ENCODE results near the gene TRPV6.

The TRPV6 gene

DNA sequence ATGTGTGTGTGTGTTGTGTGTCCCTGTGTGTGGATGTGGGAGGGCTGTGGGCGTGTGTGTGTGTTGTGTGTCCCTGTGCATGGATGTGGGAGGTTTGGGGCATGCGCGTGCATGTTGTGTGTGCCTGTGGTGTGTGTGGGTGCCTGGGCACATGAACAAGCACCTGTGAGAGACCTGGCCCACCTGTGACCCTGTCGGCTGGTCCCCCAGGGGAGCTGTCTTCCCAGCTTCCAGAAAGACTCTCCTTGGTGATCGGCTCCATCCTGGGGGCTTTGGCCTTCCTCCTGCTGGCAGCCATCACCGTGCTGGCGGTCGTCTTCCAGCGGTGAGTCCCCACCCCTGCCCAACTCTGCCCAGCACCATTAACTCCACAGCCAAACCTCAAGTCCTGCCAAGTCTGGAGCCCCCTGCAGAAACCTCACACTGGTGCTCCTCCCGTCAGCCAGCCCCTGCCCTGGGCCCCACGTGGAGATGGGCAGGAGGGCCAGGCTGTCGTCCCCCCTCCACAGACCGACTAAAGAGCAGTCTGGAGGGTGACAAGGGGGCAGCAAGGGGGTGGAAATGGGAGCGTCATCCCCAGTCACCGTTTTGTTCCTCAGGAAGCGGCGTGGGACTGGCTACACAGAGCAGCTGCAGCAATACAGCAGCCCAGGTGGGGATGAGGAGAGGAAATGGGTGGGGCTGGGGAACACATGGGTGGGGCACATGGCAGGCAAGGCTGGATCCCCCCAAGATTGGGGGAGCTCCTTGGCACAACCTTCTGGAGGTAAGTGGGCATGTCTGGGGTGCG, 18.0 kb downstream of the TRPV6 start:
- Histone ChIP-seq H3K27me3 (ENCODE audit: control insufficient read depth, insufficient read depth, low read length) (no peaks in the 10 kb centered on the region), H3K36me3 (ENCODE audit: control insufficient read depth, insufficient read depth, low read length) (0 out of 2 replicates have a peak, but pooled peaks cover 3% of the 10 kb centered on the region), H3K4me3 (ENCODE audit: low read depth, low read length) (no peak overlapping the region), H3K9ac (ENCODE audit: low read depth, low read length) (no peak overlapping the region), H3K27ac (ENCODE audit: low read depth, low read length) (no peak overlapping the region), H3K9me3 (ENCODE audit: control insufficient read depth, insufficient read depth, low read length) (no peaks in the 10 kb centered on the region), H3K4me1 (ENCODE audit: control insufficient read depth, insufficient read depth, low read length) (peaks cover 9% of the 10 kb centered on the region)

DNA sequence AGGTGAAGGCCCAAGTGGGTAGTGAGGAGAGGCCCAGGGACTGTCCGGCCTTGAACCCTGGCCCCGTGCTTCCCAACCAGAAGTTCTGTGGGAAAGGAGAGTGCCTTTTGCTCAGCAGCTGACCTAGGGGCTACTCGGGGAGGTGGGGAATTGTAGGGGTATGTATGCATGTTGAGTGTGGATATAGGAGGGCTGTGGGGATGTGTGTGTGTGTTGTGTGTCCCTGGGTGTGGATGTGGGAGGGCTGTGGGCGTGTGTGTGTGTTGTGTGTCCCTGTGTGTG, 18.5 kb downstream of the TRPV6 start:
- Histone ChIP-seq H3K9me3 (ENCODE audit: control insufficient read depth, insufficient read depth, low read length) (no peaks in the 10 kb centered on the region), H3K4me3 (ENCODE audit: low read depth, low read length) (no peak overlapping the region), H3K27me3 (ENCODE audit: control insufficient read depth, insufficient read depth, low read length) (no peaks in the 10 kb centered on the region), H3K9ac (ENCODE audit: low read depth, low read length) (no peak overlapping the region), H3K27ac (ENCODE audit: low read depth, low read length) (no peak overlapping the region), H3K4me1 (ENCODE audit: control insufficient read depth, insufficient read depth, low read length) (peaks cover 15% of the 10 kb centered on the region), H3K36me3 (ENCODE audit: control insufficient read depth, insufficient read depth, low read length) (0 out of 2 replicates have a peak, but pooled peaks cover 3% of the 10 kb centered on the region)

DNA sequence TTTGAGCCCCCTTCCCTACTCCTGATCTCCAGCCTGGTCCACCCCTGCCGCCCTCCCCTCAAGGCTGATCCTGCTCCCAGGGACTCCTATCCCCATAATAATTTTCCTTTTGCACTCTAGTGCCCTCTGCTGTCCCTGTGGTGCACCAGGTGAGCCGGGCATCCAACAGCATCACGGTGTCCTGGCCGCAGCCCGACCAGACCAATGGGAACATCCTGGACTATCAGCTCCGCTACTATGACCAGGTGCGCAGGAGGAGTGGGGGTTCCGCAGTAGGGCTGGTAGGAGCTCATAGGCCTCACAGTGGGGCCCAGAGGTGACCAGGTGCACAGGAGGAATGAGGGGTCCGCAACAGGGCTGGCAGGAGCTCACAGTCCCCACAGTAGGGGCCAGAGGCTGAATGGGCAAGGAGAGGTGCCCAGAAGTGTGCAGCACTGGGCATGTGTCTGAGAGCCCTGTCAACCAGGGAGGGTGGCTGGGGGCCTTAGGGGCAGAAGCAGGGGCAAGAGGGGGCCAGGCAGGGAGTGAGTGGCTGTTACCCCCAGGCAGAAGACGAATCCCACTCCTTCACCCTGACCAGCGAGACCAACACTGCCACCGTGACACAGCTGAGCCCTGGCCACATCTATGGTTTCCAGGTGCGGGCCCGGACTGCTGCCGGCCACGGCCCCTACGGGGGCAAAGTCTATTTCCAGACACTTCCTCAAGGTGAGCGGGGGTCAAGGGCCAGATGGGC, 19.0 kb downstream of the TRPV6 start:
- Histone ChIP-seq H3K9ac (ENCODE audit: low read depth, low read length) (no peak overlapping the region), H3K36me3 (ENCODE audit: control insufficient read depth, insufficient read depth, low read length) (0 out of 2 replicates have a peak, but pooled peaks cover 3% of the 10 kb centered on the region), H3K9me3 (ENCODE audit: control insufficient read depth, insufficient read depth, low read length) (no peaks in the 10 kb centered on the region), H3K4me3 (ENCODE audit: low read depth, low read length) (no peak overlapping the region), H3K4me1 (ENCODE audit: control insufficient read depth, insufficient read depth, low read length) (peaks cover 20% of the 10 kb centered on the region), H3K27ac (ENCODE audit: low read depth, low read length) (no peak overlapping the region), H3K27me3 (ENCODE audit: control insufficient read depth, insufficient read depth, low read length) (no peaks in the 10 kb centered on the region)

DNA sequence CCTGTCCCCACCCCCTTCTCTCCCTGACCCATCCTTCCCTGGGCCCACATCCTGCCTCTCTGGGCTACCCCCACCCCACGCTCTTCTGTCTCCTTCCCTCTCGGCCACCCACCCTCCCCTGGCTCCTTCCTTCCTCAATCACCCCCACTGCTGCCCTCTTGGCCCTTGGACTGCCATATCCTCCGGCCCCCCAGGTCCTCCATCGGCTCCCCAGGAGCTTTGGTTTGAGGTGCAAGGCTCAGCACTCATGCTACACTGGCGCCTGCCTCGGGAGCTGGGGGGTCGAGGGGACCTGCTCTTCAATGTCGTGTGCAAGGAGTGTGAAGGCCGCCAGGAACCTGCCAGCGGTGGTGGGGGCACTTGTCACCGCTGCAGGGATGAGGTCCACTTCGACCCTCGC, 19.8 kb downstream of the TRPV6 start:
- Histone ChIP-seq H3K9ac (ENCODE audit: low read depth, low read length) (no peak overlapping the region), H3K4me3 (ENCODE audit: low read depth, low read length) (no peak overlapping the region), H3K27me3 (ENCODE audit: control insufficient read depth, insufficient read depth, low read length) (no peaks in the 10 kb centered on the region), H3K4me1 (ENCODE audit: control insufficient read depth, insufficient read depth, low read length) (peaks cover 26% of the 10 kb centered on the region), H3K27ac (ENCODE audit: low read depth, low read length) (no peak overlapping the region), H3K36me3 (ENCODE audit: control insufficient read depth, insufficient read depth, low read length) (0 out of 2 replicates have a peak, but pooled peaks cover 2% of the 10 kb centered on the region), H3K9me3 (ENCODE audit: control insufficient read depth, insufficient read depth, low read length) (no peaks in the 10 kb centered on the region)

DNA sequence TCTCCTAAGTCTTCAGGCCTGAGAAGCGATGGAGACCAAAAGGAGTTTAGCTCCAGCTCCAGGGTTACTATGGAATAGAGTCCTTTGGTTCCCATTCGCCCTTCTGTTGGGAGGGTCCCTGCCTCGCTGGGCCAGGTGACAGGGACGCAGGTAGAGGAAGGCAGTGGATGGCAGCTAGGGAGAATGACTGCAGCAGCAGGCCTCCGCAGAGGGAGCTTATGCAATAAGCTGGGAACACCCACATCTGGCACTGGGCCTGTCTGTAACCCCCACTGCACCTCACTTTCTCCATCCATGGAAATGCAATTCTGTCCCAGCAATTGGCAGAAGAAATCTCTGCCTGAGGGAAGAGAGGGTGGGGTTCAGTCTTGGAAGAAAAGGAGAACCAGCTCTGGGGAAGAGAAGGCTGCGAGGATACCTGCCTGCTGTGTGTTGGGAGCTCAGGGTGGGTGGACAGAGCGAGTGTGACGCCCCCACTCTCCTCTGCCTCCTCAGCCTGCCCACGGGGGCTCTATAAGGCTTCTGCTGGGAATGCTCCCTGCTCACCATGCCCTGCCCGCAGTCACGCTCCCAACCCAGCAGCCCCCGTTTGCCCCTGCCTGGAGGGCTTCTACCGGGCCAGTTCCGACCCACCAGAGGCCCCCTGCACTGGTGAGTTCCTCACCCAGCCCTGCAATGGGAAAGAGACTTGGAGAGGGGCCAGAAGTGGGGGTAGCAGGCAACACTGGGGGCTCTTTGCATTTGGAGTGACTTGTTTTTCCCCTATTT, 20.4 kb downstream of the TRPV6 start:
- Histone ChIP-seq H3K36me3 (ENCODE audit: control insufficient read depth, insufficient read depth, low read length) (no peaks in the 10 kb centered on the region), H3K27me3 (ENCODE audit: control insufficient read depth, insufficient read depth, low read length) (no peaks in the 10 kb centered on the region), H3K4me3 (ENCODE audit: low read depth, low read length) (no peak overlapping the region), H3K27ac (ENCODE audit: low read depth, low read length) (no peak overlapping the region), H3K9me3 (ENCODE audit: control insufficient read depth, insufficient read depth, low read length) (no peaks in the 10 kb centered on the region), H3K4me1 (ENCODE audit: control insufficient read depth, insufficient read depth, low read length) (peaks cover 26% of the 10 kb centered on the region), H3K9ac (ENCODE audit: low read depth, low read length) (no peak overlapping the region)

DNA sequence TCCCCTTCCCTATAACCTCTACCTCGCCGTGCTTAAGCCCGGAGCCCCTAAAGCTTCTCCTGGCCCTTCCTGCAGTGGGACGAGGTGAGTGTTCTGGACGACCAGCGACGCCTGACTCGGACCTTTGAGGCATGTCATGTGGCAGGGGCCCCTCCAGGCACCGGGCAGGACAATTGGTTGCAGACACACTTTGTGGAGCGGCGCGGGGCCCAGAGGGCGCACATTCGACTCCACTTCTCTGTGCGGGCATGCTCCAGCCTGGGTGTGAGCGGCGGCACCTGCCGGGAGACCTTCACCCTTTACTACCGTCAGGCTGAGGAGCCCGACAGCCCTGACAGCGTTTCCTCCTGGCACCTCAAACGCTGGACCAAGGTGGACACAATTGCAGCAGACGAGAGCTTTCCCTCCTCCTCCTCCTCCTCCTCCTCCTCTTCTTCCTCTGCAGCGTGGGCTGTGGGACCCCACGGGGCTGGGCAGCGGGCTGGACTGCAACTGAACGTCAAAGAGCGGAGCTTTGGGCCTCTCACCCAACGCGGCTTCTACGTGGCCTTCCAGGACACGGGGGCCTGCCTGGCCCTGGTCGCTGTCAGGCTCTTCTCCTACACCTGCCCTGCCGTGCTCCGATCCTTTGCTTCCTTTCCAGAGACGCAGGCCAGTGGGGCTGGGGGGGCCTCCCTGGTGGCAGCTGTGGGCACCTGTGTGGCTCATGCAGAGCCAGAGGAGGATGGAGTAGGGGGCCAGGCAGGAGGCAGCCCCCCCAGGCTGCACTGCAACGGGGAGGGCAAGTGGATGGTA, 21.5 kb downstream of the TRPV6 start:
- Histone ChIP-seq H3K27me3 (ENCODE audit: control insufficient read depth, insufficient read depth, low read length) (no peaks in the 10 kb centered on the region), H3K36me3 (ENCODE audit: control insufficient read depth, insufficient read depth, low read length) (no peaks in the 10 kb centered on the region), H3K9ac (ENCODE audit: low read depth, low read length) (no peak overlapping the region), H3K9me3 (ENCODE audit: control insufficient read depth, insufficient read depth, low read length) (no peaks in the 10 kb centered on the region), H3K4me1 (ENCODE audit: control insufficient read depth, insufficient read depth, low read length) (peaks cover 26% of the 10 kb centered on the region), H3K27ac (ENCODE audit: low read depth, low read length) (no peak overlapping the region), H3K4me3 (ENCODE audit: low read depth, low read length) (no peak overlapping the region)

DNA sequence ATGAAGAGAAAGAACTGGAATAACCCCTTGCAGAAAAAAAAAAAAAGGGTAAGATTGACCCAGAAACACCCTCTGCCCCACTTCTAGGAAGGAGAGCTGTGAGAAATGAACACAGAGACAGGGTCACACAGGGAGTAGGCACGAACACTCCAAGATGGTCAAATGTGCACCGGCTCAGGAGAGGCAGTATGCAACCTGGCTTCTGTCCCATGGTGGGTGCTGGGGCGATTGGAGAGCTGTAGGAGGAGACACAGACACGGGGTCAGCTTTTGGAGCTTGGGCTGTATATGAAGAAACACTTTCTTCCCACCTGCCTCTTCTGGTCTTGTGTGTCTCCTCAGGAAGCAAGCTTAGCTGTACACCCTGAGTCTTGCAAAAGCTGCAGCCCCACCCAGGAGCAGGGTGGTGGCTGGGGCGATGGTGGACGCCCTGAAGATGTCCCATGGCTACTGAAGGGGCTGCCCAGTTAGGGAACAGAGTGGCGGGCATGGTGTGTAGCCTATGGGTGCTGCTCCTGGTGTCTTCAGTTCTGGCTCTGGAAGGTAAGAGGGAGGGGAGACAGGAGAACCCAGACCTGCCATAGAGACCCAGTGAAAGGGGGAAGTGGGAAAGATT, 22.7 kb downstream of the TRPV6 start:
- Histone ChIP-seq H3K9me3 (ENCODE audit: control insufficient read depth, insufficient read depth, low read length) (no peaks in the 10 kb centered on the region), H3K27me3 (ENCODE audit: control insufficient read depth, insufficient read depth, low read length) (no peaks in the 10 kb centered on the region), H3K27ac (ENCODE audit: low read depth, low read length) (no peak overlapping the region), H3K9ac (ENCODE audit: low read depth, low read length) (no peak overlapping the region), H3K4me3 (ENCODE audit: low read depth, low read length) (no peak overlapping the region), H3K4me1 (ENCODE audit: control insufficient read depth, insufficient read depth, low read length) (peaks cover 26% of the 10 kb centered on the region), H3K36me3 (ENCODE audit: control insufficient read depth, insufficient read depth, low read length) (no peaks in the 10 kb centered on the region)

DNA sequence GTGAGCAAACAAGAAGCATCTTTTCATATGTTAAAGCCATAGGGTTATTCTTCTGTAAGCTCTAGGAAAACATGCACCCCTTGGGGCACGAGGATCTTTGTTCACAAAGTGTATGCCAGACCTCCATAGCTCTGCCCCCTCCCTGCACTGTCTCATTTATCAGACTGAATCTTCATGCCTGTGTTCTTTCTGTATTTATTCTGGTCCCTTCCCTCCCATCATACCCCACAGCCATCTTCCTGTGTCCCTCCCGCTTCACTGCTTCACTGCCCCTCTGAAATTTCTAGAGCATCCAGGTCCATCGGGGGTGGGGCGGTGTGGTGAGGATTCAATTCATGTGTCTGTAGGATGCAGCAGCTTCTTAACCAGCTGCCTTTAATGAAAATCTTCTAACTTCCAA, 23.2 kb downstream of the TRPV6 start:
- Histone ChIP-seq H3K36me3 (ENCODE audit: control insufficient read depth, insufficient read depth, low read length) (no peaks in the 10 kb centered on the region), H3K9ac (ENCODE audit: low read depth, low read length) (no peak overlapping the region), H3K9me3 (ENCODE audit: control insufficient read depth, insufficient read depth, low read length) (no peaks in the 10 kb centered on the region), H3K4me1 (ENCODE audit: control insufficient read depth, insufficient read depth, low read length) (peaks cover 26% of the 10 kb centered on the region), H3K27me3 (ENCODE audit: control insufficient read depth, insufficient read depth, low read length) (no peaks in the 10 kb centered on the region), H3K4me3 (ENCODE audit: low read depth, low read length) (no peak overlapping the region), H3K27ac (ENCODE audit: low read depth, low read length) (no peak overlapping the region)

DNA sequence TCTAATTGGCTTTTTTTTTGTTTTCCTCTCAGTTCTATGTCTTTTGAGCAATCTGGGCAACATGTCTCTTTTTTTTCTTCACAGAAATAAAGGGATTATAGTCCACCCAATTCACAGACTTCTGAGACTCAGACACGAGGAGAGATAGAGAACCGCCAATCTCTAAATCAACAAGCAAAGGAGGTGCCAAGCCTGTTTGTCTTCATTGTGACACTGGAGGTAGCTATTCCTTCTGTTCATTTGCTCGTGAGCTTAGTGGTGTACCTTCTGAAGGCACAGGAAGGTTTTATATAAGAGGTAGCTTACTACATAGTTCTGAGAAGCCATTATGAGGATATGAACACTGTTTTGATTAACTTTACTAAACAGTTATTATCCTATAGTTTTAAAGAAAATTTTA, 24.6 kb downstream of the TRPV6 start:
- no peak overlapping the region for H3K4me3 ChIP-seq (ENCODE audit: low read depth, low read length)
- H3K4me1 ChIP-seq (ENCODE audit: control insufficient read depth, insufficient read depth, low read length) = peaks cover 24% of the 10 kb centered on the region
- H3K27ac ChIP-seq (ENCODE audit: low read depth, low read length) = no peak overlapping the region
- H3K9ac ChIP-seq (ENCODE audit: low read depth, low read length) = no peak overlapping the region
- H3K36me3 ChIP-seq (ENCODE audit: control insufficient read depth, insufficient read depth, low read length) = no peaks in the 10 kb centered on the region
- H3K27me3 ChIP-seq (ENCODE audit: control insufficient read depth, insufficient read depth, low read length) = peaks cover 11% of the 10 kb centered on the region; the same call in 1 of the 2 replicates
- no peaks in the 10 kb centered on the region for H3K9me3 ChIP-seq (ENCODE audit: control insufficient read depth, insufficient read depth, low read length)

DNA sequence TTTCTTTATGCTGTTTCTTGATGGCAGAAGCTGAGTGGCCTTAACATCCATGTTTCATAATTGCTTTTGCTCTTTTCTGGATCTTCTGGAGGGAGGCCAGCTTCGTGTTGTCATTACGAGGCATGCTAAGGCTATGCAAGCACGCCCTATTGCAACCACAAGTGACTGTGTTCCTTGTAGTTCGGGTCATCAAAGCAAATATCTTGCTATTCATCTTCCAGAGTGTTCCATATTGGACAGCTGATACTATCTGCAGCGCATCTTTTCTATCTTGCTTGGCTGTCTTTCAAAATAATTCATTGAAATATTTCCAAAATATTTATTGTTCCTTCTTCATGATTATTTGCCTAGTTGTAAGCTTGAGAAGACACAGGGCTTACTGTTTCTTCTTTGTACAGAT, 25.7 kb downstream of the TRPV6 start:
- Histone ChIP-seq H3K27me3 (ENCODE audit: control insufficient read depth, insufficient read depth, low read length) (peaks cover 21% of the 10 kb centered on the region), H3K9ac (ENCODE audit: low read depth, low read length) (no peak overlapping the region), H3K36me3 (ENCODE audit: control insufficient read depth, insufficient read depth, low read length) (no peaks in the 10 kb centered on the region), H3K9me3 (ENCODE audit: control insufficient read depth, insufficient read depth, low read length) (no peaks in the 10 kb centered on the region), H3K27ac (ENCODE audit: low read depth, low read length) (no peak overlapping the region), H3K4me1 (ENCODE audit: control insufficient read depth, insufficient read depth, low read length) (peaks cover 22% of the 10 kb centered on the region), H3K4me3 (ENCODE audit: low read depth, low read length) (no peak overlapping the region)

Data from HUES48 (cell line).